ENCODE results near the gene FRY.

FRY gene

DNA sequence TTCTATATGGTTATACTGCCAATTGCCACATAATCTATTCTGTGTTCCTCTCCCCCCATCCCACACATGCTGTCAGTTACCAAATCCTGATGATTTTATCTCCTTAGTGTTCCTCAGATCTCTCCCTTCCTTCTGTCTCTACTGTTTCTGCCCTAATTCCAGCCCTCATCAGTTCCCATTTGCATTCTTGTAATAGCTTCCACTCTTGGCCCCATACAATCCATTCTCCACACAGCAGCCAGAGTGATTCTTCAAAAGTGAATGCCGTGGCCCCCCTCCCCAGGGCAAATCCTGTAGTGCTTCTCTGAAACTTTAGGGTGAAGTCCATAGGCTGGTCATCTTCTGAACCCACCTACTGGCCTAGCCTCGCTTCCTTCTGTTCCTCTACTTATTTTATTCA, 169.2 kb downstream of the FRY start (continued):
- TF ChIP-seq CSDC2 (CRISPR knock-in tag; IDR thresholded peaks at IDR 0.05) (no peak), GLIS3 (CRISPR knock-in tag; IDR thresholded peaks at IDR 0.05) (no peak), ISL1 (CRISPR knock-in tag; IDR thresholded peaks at IDR 0.05) (no peak), ZFP3 (CRISPR knock-in tag; IDR thresholded peaks at IDR 0.05) (no peak), TOX (CRISPR knock-in tag; IDR thresholded peaks at IDR 0.05; ENCODE audit: borderline replicate concordance) (no peak), ZNF8 (CRISPR knock-in tag; IDR thresholded peaks at IDR 0.05) (no peak), ARNTL (CRISPR knock-in tag; IDR thresholded peaks at IDR 0.05; ENCODE audit: borderline replicate concordance, low read depth) (no peak), ZC3H10 (CRISPR knock-in tag; IDR thresholded peaks at IDR 0.05) (no peak)

GRCh38 chr13:32201809-32202208, 170.2 kb downstream of the FRY start:
- no peak for ATAC-seq

More at GRCh38 chr13:32201809-32202208, 170.2 kb downstream of the FRY start:
- TF ChIP-seq ZFP30 (CRISPR knock-in tag; IDR thresholded peaks at IDR 0.05) = no peak
- no peak for TF ChIP-seq ZNF70 (CRISPR knock-in tag; IDR thresholded peaks at IDR 0.05)
- TF ChIP-seq ISL1 (CRISPR knock-in tag; IDR thresholded peaks at IDR 0.05) = no peak
- no peak for TF ChIP-seq PPARA (CRISPR knock-in tag; IDR thresholded peaks at IDR 0.05; ENCODE audit: borderline replicate concordance)
- no peak for TF ChIP-seq ZNF565 (CRISPR knock-in tag; conservative IDR thresholded peaks at IDR 0.05; ENCODE audit: low read depth)
- TF ChIP-seq TSHZ2 (CRISPR knock-in tag; IDR thresholded peaks at IDR 0.05) = no peak
- TF ChIP-seq POU6F1 (CRISPR knock-in tag; IDR thresholded peaks at IDR 0.05; ENCODE audit: borderline replicate concordance, low read depth) = no peak
- TF ChIP-seq, protein P1, sequence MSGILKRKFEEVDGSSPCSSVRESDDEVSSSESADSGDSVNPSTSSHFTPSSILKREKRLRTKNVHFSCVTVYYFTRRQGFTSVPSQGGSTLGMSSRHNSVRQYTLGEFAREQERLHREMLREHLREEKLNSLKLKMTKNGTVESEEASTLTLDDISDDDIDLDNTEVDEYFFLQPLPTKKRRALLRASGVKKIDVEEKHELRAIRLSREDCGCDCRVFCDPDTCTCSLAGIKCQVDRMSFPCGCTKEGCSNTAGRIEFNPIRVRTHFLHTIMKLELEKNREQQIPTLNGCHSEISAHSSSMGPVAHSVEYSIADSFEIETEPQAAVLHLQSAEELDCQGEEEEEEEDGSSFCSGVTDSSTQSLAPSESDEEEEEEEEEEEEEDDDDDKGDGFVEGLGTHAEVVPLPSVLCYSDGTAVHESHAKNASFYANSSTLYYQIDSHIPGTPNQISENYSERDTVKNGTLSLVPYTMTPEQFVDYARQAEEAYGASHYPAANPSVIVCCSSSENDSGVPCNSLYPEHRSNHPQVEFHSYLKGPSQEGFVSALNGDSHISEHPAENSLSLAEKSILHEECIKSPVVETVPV (CRISPR knock-in tag; IDR thresholded peaks at IDR 0.05) = no peak
- TF ChIP-seq BACH2 (CRISPR knock-in tag; IDR thresholded peaks at IDR 0.05; ENCODE audit: borderline replicate concordance) = no peak
- no peak for TF ChIP-seq ZFP3 (CRISPR knock-in tag; IDR thresholded peaks at IDR 0.05)
- no peak for TF ChIP-seq CREB5 (CRISPR knock-in tag; IDR thresholded peaks at IDR 0.05; ENCODE audit: low read depth)
- TF ChIP-seq RARB (CRISPR knock-in tag; IDR thresholded peaks at IDR 0.05) = no peak
- no peak for TF ChIP-seq TCF4 (CRISPR knock-in tag; IDR thresholded peaks at IDR 0.05; ENCODE audit: borderline replicate concordance)
- TF ChIP-seq TOX (CRISPR knock-in tag; IDR thresholded peaks at IDR 0.05; ENCODE audit: borderline replicate concordance) = no peak
- TF ChIP-seq OSR1 (CRISPR knock-in tag; IDR thresholded peaks at IDR 0.05) = no peak
- TF ChIP-seq GLIS3 (CRISPR knock-in tag; IDR thresholded peaks at IDR 0.05) = no peak
- TF ChIP-seq PATZ1 (CRISPR knock-in tag; IDR thresholded peaks at IDR 0.05; ENCODE audit: borderline replicate concordance) = no peak
- TF ChIP-seq CSDC2 (CRISPR knock-in tag; IDR thresholded peaks at IDR 0.05) = no peak
- TF ChIP-seq ESRRG (CRISPR knock-in tag; IDR thresholded peaks at IDR 0.05) = no peak
- TF ChIP-seq ZNF8 (CRISPR knock-in tag; IDR thresholded peaks at IDR 0.05) = no peak

Data from SK-N-SH treated with all-trans-retinoic acid at 6 μM for 48 hours (cell line).